CD4-positive, alpha-beta T cell (primary cell): ENCODE measurements around the gene HIBADH. TPM values are rescaled to one million over a fixed set of nuclear protein-coding genes. Genes with fewer than 3 reads are reported as not detected.

ENCODE experiments used
- ATAC-seq: fragments of 200-7000 bp; cut with Tn5 transposase; one replicate; pipeline ENCODE4 v1.10.0; 2022; ENCODE audit warnings: mild to moderate bottlenecking; ENCODE audit not compliant: poor library complexity
- CTCF ChIA-PET: fragments of 350-600 bp; sonication (Branson Sonifier 250); formaldehyde crosslinking; loops from one replicate; lab custom pipeline; 2021; ENCODE audit warnings: antibody characterized with exemption, inconsistent platforms; lab: Charles Lee
- POLR2A ChIA-PET: fragments of 350-600 bp; sonication (Branson Sonifier 250); formaldehyde crosslinking; loops from one replicate; lab custom pipeline; 2021; ENCODE audit warnings: antibody characterized with exemption, inconsistent platforms; lab: Charles Lee
- DNase-seq, 14 experiments: peaks; one replicate each; pipeline ENCODE4 v3.0.0-alpha.2; 2013 to 2020; ENCODE audit warnings: mixed read lengths in 2 of 14
- H3K27ac ChIP-seq, 2 donors: one replicate each; pipeline versions ENCODE4 v1.5.1 to v1.7.0; 2013; ENCODE audit warnings: low read length in 2 of 2, low read depth in 1 of 2, mild to moderate bottlenecking in 1 of 2
- H3K27me3 ChIP-seq, 2 experiments: 1 replicate in 1 of 2; 2 replicates in 1 of 2; pipeline versions ENCODE4 v1.6.1 to v1.7.0; 2013; ENCODE audit warnings: low read length in 2 of 2, control low read depth in 1 of 2, mild to moderate bottlenecking in 1 of 2, moderate library complexity in 1 of 2; ENCODE audit not compliant: insufficient read depth in 2 of 2, control insufficient read depth in 1 of 2
- H3K36me3 ChIP-seq: one replicate; pipeline ENCODE4 v1.6.1; 2013; ENCODE audit warnings: low read length, control low read depth; ENCODE audit not compliant: insufficient read depth
- H3K4me1 ChIP-seq: one replicate; pipeline ENCODE4 v1.6.1; 2013; ENCODE audit warnings: low read length, control low read depth; ENCODE audit not compliant: insufficient read depth
- H3K4me3 ChIP-seq: one replicate; pipeline ENCODE4 v1.5.1; 2013; ENCODE audit warnings: mild to moderate bottlenecking, low read length, moderate library complexity
- H3K9me3 ChIP-seq, 2 experiments: 1 replicate in 1 of 2; 2 replicates in 1 of 2; pipeline versions ENCODE4 v1.6.1 to v1.7.0; 2013; ENCODE audit warnings: low read length in 2 of 2, mild to moderate bottlenecking in 2 of 2, control low read depth in 1 of 2, moderate library complexity in 1 of 2; ENCODE audit not compliant: control insufficient read depth in 1 of 2, insufficient read depth in 1 of 2
- H3K27ac Mint-ChIP-seq: one replicate; pipeline ENCODE4 v1.8.0; 2020; ENCODE audit warnings: mixed read lengths
- H3K27me3 Mint-ChIP-seq: one replicate; pipeline ENCODE4 v1.8.0; 2021; ENCODE audit warnings: mixed read lengths
- H3K36me3 Mint-ChIP-seq: one replicate; pipeline ENCODE4 v1.8.0; 2021; ENCODE audit warnings: low read depth, mixed read lengths
- H3K4me1 Mint-ChIP-seq: one replicate; pipeline ENCODE4 v1.8.0; 2021; ENCODE audit warnings: low read depth, mixed read lengths
- H3K4me3 Mint-ChIP-seq: one replicate; pipeline ENCODE4 v1.8.0; 2020; ENCODE audit warnings: mild to moderate bottlenecking, mixed read lengths
- H3K9me3 Mint-ChIP-seq: one replicate; pipeline ENCODE4 v1.8.0; 2020; ENCODE audit warnings: mixed read lengths
- CTCF ChIP-seq: fragments of 200-600 bp; IDR thresholded peaks from one replicate; pipeline ENCODE4 v1.8.0; 2022; ENCODE audit warnings: antibody characterized with exemption, mild to moderate bottlenecking
- intact Hi-C, 2 experiments: fragments of 100-400 bp; cut with DNase I in 1 of 2; cut with micrococcal nuclease in 1 of 2; formaldehyde crosslinking; loops; one replicate each; pipeline versions ENCODE4 v1.15.1 to v1.9.0; 2023 to 2025; cut with DNase I, micrococcal nuclease
- total RNA-seq, 174 experiments: library from RNA in 2 of 174; stranded (reverse) in 2 of 174; gene quantifications; one replicate each; pipeline ENCODE4 v1.2.3 and lab custom pipeline; 2021 to 2026

HIBADH gene
- total RNA-seq, 2 experiments from 2014 or later, result 6.3 to 8.4 TPM

GRCh38 chr7:27697861-27698430 is 35.3 kb upstream of the HIBADH start:
- Histone ChIP-seq H3K4me1 (no peaks in the 10 kb centered on the region), H3K4me3 (no peak overlapping the region), H3K27me3 (no peaks in the 10 kb centered on the region), H3K27ac (no peak overlapping the region), H3K9me3 (no peaks in the 10 kb centered on the region), H3K36me3 (no peaks in the 10 kb centered on the region)
- ChIA-PET CTCF (no interaction called here), POLR2A (no interaction called here)
- Mint-ChIP-seq H3K27ac (no peak overlapping the region), H3K4me1 (no peaks in the 10 kb centered on the region), H3K36me3 (no peaks in the 10 kb centered on the region), H3K27me3 (peaks cover 14% of the 10 kb centered on the region), H3K9me3 (no peaks in the 10 kb centered on the region), H3K4me3 (no peak overlapping the region)
- no peak for TF ChIP-seq CTCF
- intact Hi-C loops, result no loop called here
- ATAC-seq (no peak), DNase-seq (peak in 2 of 14 experiments; percentile 46 to 64)

- ChIA-PET CTCF (no interaction called here), POLR2A (no interaction called here)
- Mint-ChIP-seq H3K4me3 (no peak overlapping the region), H3K4me1 (no peaks in the 10 kb centered on the region), H3K27me3 (no peaks in the 10 kb centered on the region), H3K27ac (no peak overlapping the region), H3K36me3 (no peaks in the 10 kb centered on the region), H3K9me3 (no peaks in the 10 kb centered on the region)
- intact Hi-C loops, result no loop called here
- no peak for ATAC-seq
- H3K27me3 ChIP-seq, result no peaks in the 10 kb centered on the region
- no peak for TF ChIP-seq CTCF
- H3K9me3 ChIP-seq, result no peaks in the 10 kb centered on the region
- H3K36me3 ChIP-seq, result no peaks in the 10 kb centered on the region
- no peak overlapping the region for H3K4me3 ChIP-seq
- DNase-seq, result no peak
- H3K27ac ChIP-seq, result no peak overlapping the region
- no peaks in the 10 kb centered on the region for H3K4me1 ChIP-seq
Measured at GRCh38 chr7:27695096-27695495, 32.4 kb upstream of the HIBADH start.

DNA sequence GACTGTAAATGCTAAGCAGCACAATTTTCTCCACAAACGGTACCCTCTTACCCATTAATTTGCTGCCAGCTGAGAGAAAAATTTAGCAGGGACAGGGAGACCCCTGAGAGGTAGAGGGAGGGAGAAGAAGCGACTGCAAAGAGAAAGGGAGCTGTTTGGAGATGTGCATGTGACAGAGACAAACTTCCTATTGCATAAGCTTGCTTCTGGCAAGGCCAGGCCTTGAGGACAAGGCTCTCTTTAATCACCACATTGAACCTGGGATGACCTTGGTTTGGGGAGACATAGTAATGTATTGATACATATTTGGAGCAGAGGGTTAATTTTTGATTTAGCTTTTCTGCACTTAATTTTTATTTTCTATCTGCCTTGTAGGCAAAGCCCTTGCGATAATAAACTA is 31.1 kb upstream of the HIBADH start:
- CTCF ChIA-PET, result no interaction called here
- H3K27ac Mint-ChIP-seq, result no peak overlapping the region

More for the DNA sequence above, 31.1 kb upstream of the HIBADH start:
- H3K9me3 ChIP-seq, result no peaks in the 10 kb centered on the region
- H3K36me3 ChIP-seq, result no peaks in the 10 kb centered on the region
- H3K36me3 Mint-ChIP-seq, result no peaks in the 10 kb centered on the region
- intact Hi-C loops, result no loop called here
- H3K4me1 Mint-ChIP-seq, result no peaks in the 10 kb centered on the region
- DNase-seq (peak in 1 of 14 experiments; percentile 6), ATAC-seq (no peak)
- H3K4me3 ChIP-seq, result no peak overlapping the region
- TF ChIP-seq CTCF, result no peak
- H3K9me3 Mint-ChIP-seq, result no peaks in the 10 kb centered on the region
- H3K27me3 ChIP-seq, result no peaks in the 10 kb centered on the region
- no peak overlapping the region for H3K27ac ChIP-seq
- no peaks in the 10 kb centered on the region for H3K4me1 ChIP-seq
- peaks cover 6% of the 10 kb centered on the region for H3K27me3 Mint-ChIP-seq
- H3K4me3 Mint-ChIP-seq, result no peak overlapping the region
- POLR2A ChIA-PET, result no interaction called here
